ENCODE data around the gene HHIP. TPM values are rescaled to one million over a fixed set of nuclear protein-coding genes. Genes with fewer than 3 reads are reported as not detected.

HHIP gene
- total RNA-seq, 1 donor from 2014 or later: 0.25 TPM

DNA sequence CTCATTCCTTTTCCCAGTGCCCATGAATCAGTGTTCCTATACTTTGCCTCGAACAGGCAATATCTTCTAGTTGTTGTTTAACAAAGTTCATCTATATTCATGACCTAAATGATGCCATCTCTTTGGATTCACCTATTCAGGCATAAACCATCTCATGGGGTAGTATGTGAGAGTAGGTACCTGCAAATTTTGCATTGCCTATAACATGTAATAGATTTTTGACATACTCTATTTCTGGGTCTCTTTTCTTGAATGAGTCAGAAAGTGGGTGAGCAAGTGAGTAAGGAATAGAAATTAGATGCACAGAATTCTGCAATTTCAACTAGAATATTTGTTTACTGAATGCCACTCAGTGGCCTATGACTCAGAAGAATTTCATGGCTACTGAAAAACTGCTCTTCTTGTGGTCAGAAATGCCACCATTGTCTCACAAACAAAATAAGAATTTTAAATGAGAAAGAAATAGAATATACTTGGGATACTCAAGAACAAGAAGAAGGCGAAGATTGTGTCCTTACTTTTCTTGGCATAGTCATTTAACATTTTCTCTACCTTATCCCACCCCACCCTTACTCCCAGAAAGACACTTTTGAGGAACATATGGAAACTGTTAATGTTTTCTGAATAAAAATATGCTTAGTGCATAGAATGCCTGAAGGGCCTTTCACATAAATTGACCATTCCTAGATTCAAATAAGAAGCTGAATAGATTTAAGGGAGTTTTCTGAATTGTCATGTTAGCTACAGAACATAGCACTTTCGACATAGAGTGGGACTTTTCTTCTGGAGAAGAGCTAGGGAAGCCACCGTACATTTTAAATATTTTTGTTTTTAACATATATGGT is 86.8 kb downstream of the HHIP start:
- TF ChIP-seq POLR2AphosphoS5 (IDR thresholded peaks at IDR 0.05; ENCODE audit: insufficient read depth in 1 of 2, low read depth in 1 of 2) (no peak), POLR2A (IDR thresholded peaks at IDR 0.05) (no peak)
- TF ChIP-seq, protein P1, sequence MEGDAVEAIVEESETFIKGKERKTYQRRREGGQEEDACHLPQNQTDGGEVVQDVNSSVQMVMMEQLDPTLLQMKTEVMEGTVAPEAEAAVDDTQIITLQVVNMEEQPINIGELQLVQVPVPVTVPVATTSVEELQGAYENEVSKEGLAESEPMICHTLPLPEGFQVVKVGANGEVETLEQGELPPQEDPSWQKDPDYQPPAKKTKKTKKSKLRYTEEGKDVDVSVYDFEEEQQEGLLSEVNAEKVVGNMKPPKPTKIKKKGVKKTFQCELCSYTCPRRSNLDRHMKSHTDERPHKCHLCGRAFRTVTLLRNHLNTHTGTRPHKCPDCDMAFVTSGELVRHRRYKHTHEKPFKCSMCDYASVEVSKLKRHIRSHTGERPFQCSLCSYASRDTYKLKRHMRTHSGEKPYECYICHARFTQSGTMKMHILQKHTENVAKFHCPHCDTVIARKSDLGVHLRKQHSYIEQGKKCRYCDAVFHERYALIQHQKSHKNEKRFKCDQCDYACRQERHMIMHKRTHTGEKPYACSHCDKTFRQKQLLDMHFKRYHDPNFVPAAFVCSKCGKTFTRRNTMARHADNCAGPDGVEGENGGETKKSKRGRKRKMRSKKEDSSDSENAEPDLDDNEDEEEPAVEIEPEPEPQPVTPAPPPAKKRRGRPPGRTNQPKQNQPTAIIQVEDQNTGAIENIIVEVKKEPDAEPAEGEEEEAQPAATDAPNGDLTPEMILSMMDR (IDR thresholded peaks at IDR 0.05): no peak
- H3K4me1 ChIP-seq: no peaks in the 10 kb centered on the region

GRCh38 chr4:144733566-144733965 is 87.6 kb downstream of the HHIP start:
- intact Hi-C loops (cut with DNase I): no loop called here
- no peak overlapping the region for H3K4me3 ChIP-seq
- H3K4me1 ChIP-seq: no peaks in the 10 kb centered on the region
- H3K9me3 ChIP-seq: no peaks in the 10 kb centered on the region
- no peaks in the 10 kb centered on the region for H3K36me3 ChIP-seq
- TF ChIP-seq POLR2AphosphoS5 (IDR thresholded peaks at IDR 0.05; ENCODE audit: insufficient read depth in 1 of 2, low read depth in 1 of 2) (no peak), POLR2A (IDR thresholded peaks at IDR 0.05) (no peak)
- TF ChIP-seq, protein P1 (IDR thresholded peaks at IDR 0.05): no peak
- no peak for DNase-seq (ENCODE audit: extremely low spot score in 2 of 2)
- no peak overlapping the region for H3K27ac ChIP-seq
- H3K27me3 ChIP-seq: no peaks in the 10 kb centered on the region

More for the DNA sequence above, 86.8 kb downstream of the HHIP start:
- no peaks in the 10 kb centered on the region for H3K36me3 ChIP-seq
- no peak overlapping the region for H3K4me3 ChIP-seq
- DNase-seq (ENCODE audit: extremely low spot score in 2 of 2): no peak
- intact Hi-C loops (cut with DNase I): no loop called here
- H3K27ac ChIP-seq: no peak overlapping the region
- H3K9me3 ChIP-seq: no peaks in the 10 kb centered on the region
- no peaks in the 10 kb centered on the region for H3K27me3 ChIP-seq

DNA sequence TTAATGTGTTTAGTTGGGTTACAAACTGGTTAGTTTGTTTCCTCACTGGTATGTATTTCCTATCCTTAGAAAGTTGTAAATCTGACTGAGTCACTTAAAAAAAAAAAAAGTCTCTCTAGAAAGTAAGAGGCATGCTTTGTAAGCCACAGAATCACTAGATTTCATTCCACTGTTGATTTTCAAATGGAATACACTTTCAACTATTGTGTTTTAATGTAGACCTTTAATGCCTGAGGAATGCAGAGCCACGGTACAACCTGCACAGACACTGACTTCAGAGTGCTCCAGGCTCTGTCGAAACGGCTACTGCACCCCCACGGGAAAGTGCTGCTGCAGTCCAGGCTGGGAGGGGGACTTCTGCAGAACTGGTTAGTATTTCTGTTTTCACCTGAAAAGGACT is 88.6 kb downstream of the HHIP start:
- TF ChIP-seq, protein P1 (IDR thresholded peaks at IDR 0.05): no peak
- TF ChIP-seq POLR2A (IDR thresholded peaks at IDR 0.05) (no peak), POLR2AphosphoS5 (IDR thresholded peaks at IDR 0.05; ENCODE audit: insufficient read depth in 1 of 2, low read depth in 1 of 2) (no peak)
- Histone ChIP-seq H3K27ac (no peak overlapping the region), H3K9me3 (no peaks in the 10 kb centered on the region), H3K4me3 (no peak overlapping the region), H3K27me3 (no peaks in the 10 kb centered on the region), H3K36me3 (no peaks in the 10 kb centered on the region), H3K4me1 (no peaks in the 10 kb centered on the region)
- intact Hi-C loops (cut with DNase I): no loop called here
- DNase-seq (ENCODE audit: extremely low spot score in 2 of 2): no peak

- TF ChIP-seq, protein P1 (IDR thresholded peaks at IDR 0.05): no peak
- no peak for TF ChIP-seq POLR2A (IDR thresholded peaks at IDR 0.05)
- no peak for TF ChIP-seq POLR2AphosphoS5 (IDR thresholded peaks at IDR 0.05; ENCODE audit: insufficient read depth in 1 of 2, low read depth in 1 of 2)
- intact Hi-C loops (cut with DNase I): no loop called here
- Histone ChIP-seq H3K27ac (no peak overlapping the region), H3K9me3 (no peaks in the 10 kb centered on the region), H3K4me3 (no peak overlapping the region), H3K4me1 (no peaks in the 10 kb centered on the region), H3K36me3 (no peaks in the 10 kb centered on the region), H3K27me3 (no peaks in the 10 kb centered on the region)
- DNase-seq (ENCODE audit: extremely low spot score in 2 of 2): no peak
These were observed 92.7 kb downstream of the HHIP start for GRCh38 chr4:144738649-144739048.

DNA sequence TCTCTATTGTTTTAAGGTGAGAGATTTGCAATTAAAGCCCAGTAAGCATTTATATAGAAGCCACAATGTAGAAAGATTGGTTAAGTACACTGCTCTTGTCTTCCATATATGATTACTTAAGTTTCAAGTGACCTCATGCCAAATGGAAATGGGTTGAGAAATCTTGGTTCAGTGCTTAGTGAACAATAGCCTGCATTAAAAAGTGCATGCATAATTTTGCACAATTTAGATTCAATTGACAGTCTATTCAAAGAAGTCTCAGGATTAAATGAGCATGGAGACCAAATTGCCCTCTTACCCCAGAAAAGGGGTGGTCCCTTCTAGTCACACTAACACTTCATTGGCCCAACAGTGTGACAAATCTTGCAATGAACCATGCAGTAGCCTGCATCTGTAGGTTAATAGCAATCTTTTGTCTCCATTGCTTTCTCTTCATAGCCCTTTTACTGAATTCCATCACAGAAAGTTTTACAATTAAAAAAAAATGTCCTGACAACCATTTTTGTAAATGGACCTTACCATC is 93.6 kb downstream of the HHIP start:
- Histone ChIP-seq H3K27me3 (no peaks in the 10 kb centered on the region), H3K4me1 (no peaks in the 10 kb centered on the region), H3K4me3 (no peak overlapping the region), H3K27ac (no peak overlapping the region), H3K36me3 (no peaks in the 10 kb centered on the region), H3K9me3 (no peaks in the 10 kb centered on the region)
- TF ChIP-seq, protein P1 (IDR thresholded peaks at IDR 0.05): no peak
- TF ChIP-seq POLR2AphosphoS5 (IDR thresholded peaks at IDR 0.05; ENCODE audit: insufficient read depth in 1 of 2, low read depth in 1 of 2) (no peak), POLR2A (IDR thresholded peaks at IDR 0.05) (no peak)
- DNase-seq (ENCODE audit: extremely low spot score in 2 of 2): no peak
- intact Hi-C loops (cut with DNase I): no loop called here
